Measurements from ENCODE around the gene SORCS1.

SORCS1 gene

DNA sequence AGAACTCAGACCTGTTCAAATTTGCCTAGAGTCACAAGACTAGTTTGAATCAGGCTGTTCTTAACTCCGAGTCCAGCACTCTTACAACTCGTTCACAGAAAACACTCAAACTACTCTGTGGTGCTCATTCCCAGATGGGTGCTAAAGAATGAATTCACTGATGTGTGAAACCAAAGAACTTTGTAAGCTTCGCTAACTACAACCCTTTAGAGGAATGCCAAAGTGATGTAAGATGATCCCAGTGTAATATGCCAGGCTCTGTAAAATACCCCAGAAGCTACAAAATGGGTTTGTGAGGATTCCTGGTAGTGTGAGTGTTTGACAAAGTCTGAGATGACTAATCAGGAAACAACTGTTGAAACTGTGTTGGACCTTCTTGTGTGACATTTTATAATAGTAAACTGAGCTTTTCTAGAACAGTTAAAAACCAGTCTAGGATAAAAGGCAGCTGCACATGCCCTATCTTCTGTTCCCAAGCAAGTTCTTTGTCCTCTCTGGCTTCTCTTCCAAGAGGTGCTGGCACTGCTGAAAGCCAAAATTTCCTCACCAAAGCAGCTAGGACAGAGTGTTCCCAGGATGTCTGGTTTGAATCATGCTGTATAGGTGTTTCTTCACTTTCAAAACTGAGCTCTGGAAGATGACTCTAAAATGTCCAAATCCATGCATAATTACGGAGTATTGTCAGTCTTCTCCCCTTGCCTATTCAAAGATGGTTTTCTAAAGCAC, 527.6 kb downstream of the SORCS1 start:
- DNase-seq = no peak

DNA sequence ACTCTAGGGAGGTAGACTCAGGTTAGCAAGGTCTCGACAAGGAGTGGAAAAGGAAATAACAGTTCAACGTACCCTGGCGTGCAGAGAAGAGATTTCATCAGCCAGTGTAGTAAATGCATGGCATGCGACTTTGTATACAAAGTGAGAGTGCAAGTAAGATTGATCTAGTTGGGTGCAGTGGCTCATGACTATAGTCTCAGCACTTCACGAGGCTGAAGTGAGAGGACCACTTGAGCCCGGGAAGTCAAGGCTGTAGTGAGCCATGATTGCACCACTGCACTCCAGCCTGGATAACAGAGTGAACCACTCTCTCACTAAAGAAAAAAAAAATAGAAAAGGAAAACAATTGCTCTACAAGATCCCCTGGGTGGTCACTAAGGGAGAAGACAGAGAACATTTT, 528.6 kb downstream of the SORCS1 start:
- no peak for DNase-seq

DNA sequence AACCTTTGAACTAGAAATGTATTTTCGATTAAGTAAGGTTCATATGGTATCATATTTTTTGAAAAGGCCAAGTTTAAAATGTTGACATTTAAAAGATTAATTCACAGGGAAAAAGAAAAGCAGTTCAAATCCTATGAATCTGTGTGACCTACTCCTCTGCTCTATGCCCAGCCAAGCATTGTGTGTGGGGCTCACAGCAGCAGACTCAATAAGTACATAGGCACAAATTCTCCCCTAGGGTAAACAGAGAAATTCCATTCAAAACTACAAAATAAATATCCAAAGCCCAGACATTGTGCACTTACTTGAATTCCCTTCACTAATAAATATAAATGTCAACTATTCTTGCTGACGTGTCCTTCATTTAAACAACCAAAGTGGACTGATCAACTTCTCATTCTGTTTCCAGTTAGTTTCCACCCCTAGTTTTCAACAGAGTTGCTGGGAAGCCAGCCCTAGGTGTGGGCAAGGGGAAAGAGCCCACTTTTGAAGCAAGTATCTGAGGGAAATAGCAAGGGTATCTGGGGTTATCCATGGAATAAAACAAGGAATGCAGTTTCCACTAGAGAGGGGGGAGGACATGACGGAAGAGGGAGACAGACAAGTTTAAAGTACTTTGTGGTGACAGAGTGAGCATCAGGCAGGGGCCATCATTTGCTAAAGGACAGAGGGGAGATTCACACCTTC, 533.3 kb downstream of the SORCS1 start:
- DNase-seq = no peak

DNA sequence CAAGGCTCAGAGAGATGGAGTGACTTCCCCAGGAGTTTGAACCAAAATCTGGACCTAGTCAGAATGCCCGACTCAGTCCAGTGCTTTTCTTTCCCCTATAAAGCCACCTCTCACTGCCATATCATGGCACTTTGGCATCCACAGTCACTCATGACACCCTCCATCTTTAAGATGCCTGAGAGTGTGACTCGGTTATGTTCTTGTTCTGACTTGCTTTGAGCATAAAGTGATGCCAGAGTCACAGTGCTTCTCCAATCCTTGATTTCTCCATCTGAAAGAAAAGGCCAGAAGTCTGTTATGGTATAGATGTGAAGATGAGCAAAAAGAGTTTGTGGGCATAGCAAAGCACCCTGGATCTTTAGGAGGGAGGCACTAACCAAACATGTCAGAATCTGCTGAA, 538.1 kb downstream of the SORCS1 start:
- no peak for DNase-seq

DNA sequence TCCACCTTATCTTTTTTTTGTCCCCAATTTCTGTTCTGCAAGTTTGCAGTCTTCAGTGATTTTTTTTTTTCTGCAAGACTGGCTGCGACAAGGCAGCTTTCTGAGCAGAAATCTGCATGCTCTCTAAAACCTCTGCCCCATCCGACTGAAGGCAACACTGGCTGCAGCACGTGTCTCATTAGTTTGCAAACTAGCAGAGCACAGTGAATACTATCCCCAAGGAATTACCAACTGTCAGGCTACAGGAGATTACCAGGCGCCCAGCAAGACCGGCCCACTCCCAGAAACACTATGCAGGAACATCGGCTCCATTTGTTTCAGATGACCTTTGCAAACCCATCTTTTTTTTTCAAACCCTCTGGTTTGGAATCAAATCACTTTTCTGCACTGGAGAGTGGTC, 538.8 kb downstream of the SORCS1 start:
- DNase-seq = no peak

DNA sequence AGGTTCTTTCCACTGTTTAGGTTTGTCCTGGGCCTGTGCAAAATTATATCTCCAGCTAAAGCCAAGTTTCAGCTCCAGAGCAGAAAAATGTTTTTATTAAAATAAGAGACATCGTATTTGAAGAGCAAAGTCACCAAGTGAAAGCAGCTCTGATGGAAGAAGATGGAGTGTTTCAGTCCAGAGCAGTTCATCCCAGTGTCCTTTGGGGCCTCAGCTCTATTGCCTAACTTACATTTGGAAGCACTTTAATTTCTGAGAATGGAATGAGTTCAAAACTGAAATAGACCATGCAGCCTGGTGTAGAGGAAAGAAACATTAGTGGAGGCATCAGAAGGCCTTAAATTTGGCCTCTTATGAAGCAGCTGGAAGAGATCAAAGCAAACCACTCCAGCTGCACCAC, 545.2 kb downstream of the SORCS1 start:
- no peak for DNase-seq

DNA sequence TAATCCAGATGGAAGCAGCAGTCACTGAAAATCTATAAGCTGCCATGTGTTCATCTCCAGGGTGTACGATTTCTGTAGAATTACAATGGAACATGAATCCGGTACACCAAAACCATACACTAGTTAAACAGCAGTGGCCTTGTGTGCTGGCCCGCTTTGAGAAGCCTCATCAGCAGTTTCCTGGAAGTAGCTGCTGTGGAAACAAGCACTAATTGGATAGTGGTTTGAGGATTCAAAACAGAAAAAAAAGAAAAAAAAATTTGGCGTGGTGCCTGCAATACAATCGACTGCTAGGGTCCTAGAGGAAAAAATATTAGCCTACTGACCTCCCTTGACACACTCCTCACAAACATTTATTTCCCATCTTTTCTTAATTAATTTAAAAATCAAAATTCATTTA, 545.9 kb downstream of the SORCS1 start:
- DNase-seq = no peak

DNA sequence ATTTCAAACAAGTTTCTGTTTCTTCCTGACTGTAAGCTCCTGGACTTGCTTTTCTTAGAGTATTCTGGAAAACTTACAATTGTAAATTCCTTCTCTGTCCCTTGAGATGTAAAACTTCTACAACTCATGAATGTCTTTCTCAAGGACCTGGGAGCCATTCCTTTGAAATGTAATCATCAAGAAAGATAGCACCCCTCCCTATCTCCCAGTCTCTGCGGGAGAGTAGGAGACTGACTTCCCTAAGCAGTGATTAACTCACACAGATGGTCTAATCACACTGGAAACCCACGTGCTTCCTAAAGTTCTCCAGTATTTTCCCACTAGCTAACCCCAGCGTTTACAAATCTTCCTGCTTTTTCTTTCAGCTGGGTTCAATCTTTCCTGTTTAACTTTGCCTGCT, 549.4 kb downstream of the SORCS1 start:
- no peak for DNase-seq

DNA sequence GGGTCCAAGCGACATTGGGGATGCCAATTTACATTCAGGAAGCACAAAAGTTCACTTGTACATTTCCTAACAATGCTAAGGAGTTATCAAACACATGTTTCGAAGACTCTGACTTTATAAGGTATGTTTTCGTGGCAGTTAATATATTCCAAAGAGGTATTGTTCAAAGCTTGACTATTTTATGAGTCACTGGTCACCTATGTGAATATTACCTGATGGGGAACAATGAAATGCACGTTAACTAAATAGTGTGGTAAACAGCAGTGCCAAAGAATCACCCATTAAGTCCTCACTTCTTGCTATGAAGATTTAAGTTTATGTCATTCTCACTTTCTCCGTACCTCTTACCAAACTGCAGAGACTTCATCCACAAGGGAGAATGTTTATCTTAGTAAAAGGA, 550.2 kb downstream of the SORCS1 start:
- no peak for DNase-seq

DNA sequence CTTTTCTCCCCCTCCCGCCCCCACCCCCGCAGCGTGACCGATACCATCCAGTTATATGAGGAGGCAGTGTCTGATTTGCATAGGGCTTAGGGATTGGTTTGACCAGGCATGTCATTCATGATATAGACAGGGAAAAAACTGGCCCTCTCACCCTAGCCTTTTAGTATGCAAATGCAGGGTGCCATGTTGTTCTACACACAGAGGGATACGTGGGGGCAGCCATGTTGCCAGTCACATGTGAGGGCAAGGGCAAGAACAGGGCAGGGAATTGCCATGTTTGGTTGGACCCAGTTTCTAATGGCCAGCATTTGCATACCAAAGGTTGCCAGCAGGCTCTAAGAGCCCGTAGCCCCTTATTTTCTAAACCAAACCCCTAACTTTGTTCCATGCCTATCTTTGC, 552.1 kb downstream of the SORCS1 start:
- DNase-seq = no peak

DNA sequence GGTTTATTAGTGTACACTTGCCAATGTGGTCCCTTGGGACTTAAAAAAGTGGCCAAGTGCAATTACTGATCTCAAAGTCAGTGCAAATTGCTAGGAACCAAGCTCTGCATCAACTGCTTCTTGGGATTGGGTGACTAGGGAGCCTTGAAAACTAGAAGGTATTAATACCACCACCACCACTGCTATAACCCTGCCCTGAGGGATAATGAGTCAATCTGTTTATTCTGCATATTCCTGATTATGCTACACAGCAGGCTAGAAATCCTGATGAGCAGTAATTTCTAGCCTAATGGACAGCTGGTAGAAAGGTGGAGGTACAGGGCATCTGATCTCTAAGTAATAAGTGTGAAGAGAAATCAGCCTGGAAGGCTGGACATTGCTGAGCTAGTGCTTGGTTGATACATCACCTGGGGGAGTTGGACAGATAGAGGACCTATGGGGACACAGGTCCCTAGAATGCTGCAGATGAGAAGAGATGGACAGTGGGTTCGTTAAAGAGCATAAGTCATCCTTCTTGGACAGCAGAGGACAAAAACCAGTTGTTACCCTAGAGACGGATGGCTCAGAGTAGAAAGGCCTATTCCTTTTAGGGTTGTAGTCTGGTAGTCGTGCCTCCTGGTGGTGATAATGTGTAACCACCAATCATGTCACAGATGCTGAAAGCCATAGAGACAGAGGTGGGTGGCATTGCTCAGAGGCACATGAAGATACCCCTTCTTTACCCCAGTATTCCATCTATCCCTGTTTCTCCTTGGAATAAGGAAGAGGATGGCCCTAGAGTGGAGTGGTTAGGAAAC, 554.8 kb downstream of the SORCS1 start:
- no peak for DNase-seq

DNA sequence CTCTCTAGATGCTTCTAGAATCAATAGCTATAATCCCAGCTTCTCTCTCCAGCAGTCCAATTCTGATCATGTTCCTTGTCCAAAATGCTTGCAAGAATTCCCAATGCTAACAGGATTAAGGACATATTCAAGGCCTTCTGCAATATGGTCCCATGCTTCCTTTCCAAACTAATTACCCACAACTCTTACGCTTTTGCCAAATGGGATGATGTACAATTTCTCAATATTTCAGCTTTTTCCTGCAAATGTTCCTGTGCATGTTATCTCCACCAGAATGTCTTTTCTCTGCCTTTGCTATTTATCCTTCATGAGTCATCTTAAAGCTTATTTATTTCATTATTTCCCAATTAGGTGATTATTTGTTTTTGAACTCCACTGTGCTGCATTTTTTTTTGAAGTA, 556.4 kb downstream of the SORCS1 start:
- DNase-seq = no peak

DNA sequence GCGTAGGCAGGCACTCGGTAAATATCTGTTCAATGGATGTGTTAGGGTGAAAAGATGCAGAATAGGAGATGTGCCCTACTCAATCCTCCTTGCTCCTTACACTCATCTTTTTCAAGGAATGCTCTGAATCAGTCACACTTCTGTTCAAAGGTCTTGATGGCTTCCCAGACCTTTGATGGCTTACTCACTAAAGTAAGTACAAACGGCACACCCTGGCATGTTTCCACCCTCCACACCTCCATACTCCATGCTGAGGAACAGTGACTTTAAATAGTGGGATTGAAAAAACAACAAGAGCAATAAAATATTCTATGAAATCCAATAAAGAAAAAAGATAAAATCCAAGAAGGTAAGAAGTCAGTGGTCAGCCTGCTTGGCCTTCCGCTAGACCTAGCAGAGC, 569.2 kb downstream of the SORCS1 start:
- no peak for DNase-seq

DNA sequence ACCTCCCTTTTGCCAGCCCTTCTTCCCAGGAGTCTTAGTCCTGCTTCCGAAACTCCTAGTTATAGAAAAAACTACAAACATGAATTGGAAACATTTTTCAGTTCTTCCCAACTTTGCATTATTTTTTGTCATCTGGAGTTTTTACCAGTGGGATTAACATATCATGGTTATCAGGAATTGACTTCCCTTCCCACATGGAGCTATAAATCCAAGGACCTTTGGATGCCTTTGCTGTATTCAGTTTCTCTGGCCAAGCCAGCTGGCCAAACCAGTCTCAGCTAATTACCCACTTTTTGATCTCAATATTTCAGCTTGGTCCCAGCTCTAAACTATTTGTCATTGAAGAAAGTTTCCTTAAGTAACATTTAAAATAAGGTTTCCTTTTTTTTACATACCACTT, 570.6 kb downstream of the SORCS1 start:
- no peak for DNase-seq

DNA sequence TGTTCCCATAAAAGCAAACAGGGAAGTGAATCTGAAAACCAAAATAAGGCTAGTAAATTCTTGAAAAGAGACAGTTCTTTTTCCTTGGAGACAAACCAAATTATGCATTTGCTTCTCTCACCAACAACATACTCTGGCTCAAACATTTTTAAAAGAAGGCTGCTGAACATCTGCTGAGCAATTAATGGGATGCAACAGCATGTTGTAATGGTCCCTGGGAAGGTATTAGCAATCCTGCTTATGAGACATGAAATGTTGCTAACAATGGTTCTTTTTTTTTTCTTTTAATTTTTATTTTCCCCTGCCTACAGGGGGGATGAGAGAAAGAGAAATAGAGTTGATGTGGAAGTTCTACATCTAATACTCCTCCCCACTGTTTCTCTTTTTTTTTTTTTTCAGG, 572.1 kb downstream of the SORCS1 start:
- no peak for DNase-seq

DNA sequence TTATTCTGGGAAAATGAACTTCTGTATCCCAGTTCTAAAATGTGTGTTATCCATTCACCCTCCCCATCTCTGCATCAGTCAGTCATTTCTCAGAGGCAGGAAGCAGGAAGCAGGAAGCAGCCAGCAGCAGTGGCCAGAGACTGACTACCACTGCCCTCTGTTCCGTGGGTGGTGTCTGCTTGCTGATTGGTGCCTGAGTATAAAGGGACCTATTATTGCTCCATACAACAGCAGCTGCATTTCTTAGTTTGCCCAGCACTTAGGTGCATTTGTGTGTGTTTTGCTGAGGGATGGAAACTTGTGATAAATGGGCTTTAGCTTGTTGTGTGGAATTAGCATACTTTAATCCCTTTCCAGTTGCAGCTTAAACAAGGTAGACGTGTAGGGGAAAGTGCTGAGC, 582.2 kb downstream of the SORCS1 start:
- DNase-seq = no peak

DNA sequence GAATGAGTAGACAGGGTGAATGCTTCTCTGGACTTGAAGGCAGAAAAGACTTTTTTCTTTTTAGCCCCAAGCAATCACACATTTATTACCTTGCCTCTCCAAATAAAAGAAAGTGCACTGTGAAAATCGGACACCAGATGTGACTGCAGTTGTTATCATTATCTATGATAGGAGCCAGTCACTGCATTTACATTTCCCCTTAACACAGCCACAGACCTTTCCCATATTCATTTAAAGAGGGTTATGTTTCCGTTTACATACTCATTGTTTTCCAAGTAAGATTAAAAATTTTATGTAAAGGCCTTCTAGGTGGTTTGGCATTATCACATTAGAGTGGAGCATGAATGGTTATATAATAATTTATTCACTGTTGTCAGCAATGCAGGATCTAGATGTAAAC, 586.8 kb downstream of the SORCS1 start:
- DNase-seq = no peak

DNA sequence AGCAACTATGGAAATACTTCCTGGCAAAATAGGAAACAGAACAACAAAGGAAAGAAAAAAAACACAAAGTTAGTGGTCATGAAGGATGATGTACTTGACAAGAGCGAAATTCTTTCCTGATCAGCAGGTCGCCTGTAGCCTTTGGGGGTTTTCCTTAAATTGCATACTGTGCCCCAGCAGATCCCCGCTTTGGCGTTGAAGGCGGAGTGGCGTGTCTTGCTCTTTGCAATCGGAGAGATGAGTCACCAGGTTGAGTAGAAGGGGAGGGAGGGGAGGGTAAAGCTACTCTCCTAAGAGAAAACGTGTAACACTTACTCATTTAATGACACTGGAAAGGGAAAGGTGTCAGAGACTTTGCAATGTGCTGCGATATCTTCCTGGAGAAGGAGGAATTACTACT, 587.2 kb downstream of the SORCS1 start:
- DNase-seq = no peak

DNA sequence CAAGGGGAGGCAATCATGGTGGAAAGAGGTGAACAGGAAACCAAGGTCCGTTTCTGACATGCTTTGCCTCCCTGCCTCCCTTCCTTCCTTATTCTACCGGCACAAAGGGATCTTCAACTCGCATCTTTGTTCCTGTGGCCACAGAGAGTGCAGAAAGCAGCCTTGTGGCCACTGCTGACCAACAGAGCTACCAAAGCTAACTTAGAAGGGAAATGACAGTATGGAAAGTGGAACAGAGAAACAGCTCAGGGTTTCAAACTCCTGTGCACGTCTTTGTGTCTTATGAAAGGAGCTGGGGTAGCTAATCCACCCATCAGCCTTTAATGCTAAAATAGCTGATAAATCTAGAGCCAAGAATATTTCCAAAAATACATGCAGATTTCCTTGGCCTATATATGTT, 588.0 kb downstream of the SORCS1 start:
- no peak for DNase-seq

DNA sequence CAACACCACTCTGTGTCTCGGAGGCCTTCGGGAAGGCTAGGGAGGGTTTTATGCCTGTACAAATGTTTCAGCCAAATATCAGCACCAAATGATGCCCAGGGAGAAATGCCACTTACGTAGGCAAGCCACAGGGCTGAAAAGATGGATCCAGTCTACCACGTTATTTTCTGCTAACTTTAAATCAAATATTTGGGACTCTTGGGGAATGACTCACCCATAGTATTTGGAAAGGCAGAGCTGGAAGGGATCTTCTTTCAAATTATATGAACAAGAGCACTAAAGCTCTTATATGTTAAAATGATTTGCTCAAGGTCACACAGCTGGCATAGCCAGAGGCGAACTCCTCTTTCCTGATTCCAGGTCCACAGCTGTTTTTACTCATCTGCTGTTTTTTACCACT, 591.4 kb downstream of the SORCS1 start:
- no peak for DNase-seq

DNA sequence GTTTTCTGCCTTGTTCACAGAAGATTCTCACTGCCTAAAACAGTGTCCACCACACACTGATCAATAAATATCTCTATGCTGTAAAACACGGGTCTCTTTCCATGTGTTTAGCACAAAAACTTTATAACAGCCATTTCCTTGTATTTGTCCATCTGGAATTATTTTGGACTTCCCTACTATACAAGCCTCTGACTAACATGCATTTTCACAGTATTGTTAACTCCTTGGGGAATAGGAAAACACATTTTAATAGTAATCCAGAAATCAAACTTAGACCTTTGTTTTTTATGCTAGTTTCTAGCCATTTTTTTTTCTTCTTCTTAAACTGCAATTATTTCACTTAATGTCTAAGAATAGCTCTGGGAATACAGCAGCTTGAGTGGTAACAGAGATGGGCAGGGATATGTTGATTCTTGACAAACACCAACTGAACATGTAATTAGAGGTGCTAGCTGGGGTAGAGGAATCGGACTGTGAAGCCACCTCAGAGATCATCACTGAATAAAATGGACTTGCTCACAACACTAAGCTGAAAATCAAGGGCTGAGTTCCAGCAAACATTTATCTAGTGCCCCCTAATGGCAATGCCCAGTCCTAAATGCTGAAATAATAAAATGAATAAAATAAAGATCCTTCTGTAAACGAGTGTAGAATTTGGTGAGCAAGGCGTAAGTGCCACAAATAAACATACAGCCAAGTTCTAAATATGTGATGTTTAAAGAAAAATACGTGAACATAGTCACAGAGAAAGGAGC, 593.1 kb downstream of the SORCS1 start:
- no peak for DNase-seq

DNA sequence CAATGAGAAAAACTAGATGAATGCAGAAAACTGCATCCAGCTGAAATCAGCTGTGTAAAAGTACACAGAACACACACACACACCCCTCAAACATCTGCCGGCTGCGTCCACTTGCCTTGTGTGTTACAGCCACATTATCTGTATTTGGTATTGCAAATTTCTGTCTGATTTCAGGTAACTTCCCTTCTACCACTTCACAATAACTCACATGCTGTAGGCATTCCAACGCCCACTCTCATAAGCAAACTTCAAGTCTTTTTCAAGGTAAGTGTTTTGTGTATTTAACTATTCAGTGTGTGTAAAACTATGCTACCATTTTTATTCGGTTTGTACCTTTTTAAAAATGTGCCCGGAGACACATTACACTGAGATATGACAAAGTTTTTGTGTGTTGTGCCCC, 594.2 kb downstream of the SORCS1 start:
- DNase-seq = no peak

DNA sequence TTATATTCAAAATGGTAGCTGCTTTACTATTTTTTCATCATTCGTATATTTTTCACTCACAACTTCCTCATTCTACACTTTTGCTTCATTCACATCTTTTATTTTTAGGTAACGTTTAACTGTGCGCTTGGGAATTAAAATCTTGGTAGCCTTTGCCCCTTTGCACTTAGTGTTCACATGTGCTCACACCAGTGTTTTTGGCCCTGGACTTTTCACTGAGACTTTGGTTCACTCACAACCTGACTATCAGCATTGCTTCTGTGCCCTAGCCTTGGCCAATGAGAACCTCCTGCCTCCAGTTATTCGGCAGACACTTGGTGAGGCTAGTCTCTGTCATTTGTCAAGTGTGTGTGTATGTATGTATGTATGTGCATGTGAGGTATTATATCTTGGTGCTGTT, 596.9 kb downstream of the SORCS1 start:
- DNase-seq = no peak

All from NCI-H2171 treated with DMSO at 0.1 percent for 48 hours (cell line).